GM19463 (cell line): ENCODE data around the gene SIK2.
"Not testable (repeated sequence)": the region's sequence is repeated elsewhere in the genome, so short reads cannot be mapped to it uniquely, and the experiment has no call there.

ENCODE experiments used
- ATAC-seq: cut with Tn5 transposase; IDR thresholded peaks from one replicate; pipeline ENCODE4 v1.9.1; 2021; ENCODE audit warnings: mild to moderate bottlenecking, moderate library complexity; ENCODE audit not compliant: unreplicated experiment

SIK2 gene

DNA sequence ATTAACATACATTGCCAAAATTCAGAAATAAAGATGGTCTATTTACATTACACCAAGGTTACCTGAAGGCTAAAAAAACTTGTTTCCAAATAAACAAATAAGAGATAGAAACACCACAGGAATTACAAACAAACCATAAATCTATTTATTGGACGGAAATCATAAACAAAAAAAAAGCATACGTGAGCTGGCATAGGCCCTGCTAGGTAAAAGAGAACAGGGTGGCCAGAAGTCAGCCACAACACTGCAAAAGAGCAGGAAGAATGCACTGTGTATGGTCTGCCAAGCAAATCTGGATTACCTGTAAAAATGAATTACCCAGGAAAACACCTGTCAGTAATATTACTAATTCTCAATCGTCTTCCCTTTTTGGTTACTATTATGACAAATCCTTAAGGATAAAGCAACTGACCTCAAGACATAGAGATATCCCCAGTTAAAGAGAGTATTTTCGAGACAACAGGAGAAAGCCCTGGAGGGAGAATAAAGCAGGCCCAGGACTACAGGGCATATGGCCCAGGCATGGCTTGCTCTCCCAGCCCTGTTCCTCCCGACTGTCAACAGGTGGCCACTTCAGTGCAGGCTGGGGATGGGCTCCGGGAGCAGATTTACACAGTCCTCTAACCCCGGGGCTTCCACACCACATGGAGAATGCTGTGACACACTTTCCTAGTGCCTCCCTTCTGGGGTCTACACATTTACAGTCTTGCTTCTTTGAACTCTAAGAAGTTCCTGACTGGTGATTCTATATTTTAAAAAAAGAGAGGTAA is 146.0 kb downstream of the SIK2 start:
- no peak for ATAC-seq

DNA sequence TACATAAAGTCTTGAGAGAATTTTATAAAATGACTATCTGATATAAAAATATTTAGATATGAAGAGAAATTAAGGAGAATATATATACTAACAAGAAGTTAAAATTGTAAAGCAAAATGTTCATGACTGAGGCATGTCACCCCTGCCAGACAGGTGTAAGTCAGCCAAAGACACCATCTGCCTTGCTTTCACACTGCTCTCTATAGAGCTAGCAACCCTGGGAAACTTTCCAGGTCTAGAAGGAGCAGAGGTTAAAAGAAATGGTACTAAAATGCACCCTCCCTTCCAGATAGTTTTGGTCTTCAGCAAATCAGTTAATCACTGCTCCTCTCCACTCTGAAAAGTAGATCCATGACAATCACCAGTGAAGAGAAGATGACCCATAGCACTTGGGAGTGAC is 147.4 kb downstream of the SIK2 start:
- ATAC-seq = no peak

DNA sequence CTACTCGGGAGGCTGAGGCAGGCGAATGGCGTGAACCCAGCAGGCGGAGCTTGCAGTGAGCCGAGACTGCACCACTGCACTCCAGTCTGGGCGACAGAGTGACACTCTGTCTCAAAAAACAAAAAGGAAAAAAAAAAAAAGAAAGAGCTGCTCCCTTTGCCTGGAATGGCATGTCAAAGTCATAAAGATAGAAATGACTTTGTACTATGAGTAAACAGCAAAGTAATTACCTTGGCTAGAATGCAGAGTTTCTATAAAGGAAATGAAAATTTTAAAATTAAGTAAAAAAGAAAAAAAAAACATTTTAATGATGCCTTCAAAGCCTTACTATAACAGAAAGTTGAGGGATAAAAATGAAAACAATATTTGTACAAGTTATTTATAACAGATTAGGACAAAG is 153.8 kb downstream of the SIK2 start:
- ATAC-seq = no peak

DNA sequence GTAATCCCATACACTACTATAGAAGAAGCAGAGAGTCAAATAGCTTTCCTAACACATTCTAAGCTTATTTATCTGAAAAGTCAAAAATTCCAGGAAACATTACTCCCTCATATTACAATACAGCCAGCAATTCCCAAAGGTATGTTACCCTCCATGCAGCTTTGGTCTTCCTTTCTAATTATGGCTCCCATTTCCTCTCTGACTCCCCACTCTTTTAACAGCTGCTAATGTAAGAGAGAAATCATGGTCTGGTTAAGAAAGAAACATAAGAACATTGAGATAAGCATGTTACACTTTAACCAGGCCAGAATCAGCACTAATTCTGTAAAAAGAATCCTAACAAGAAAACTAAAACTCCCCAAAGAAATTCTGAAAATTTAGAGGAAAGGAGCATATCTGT is 157.1 kb downstream of the SIK2 start:
- no peak for ATAC-seq

DNA sequence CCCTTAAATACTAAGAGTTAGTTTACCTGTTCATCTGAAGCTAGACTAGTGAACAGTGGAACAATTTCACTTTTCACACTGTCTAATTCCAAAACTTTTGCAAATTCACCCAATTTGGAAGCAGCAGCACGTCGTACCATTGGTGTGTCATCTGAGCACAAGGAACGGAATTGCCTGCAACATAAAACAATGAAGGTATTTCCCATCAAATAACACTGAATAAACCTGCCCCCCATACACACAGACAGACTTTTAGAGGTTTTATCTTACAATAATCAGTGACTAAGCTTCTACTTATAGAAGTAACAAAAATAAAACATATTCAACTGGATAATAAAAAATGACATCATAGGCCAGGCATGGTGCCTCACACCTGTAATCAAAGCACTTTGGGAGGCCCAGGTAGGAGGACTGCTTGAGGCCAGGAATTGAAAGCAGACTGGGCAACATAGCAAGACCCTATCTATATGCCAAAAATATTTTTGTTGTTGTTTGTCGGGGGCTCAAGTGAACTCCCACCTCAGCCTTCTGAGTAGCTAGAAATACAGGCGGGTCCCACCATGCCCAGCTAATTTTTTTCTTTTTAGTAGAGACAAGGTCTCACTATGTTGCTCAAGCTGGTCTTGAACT is 157.6 kb downstream of the SIK2 start:
- ATAC-seq = no peak

DNA sequence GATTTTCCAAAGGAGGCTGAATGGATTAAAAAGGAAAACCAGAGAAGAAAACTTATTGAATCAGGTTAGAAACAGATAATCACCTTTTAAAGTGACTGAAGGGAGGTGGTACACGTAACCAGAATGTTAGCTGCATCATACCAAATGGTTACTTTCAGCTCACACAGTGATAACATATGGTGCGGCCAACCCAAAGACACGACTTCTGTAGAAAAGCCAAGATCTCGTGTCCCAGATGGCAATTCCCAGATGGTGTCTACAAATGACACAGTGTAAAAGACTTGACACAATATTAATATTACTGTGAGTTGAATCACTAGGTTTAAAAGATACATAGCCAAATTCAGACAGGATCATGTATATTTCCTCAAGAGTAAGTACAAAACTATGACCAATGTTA is 158.8 kb downstream of the SIK2 start:
- ATAC-seq = no peak

DNA sequence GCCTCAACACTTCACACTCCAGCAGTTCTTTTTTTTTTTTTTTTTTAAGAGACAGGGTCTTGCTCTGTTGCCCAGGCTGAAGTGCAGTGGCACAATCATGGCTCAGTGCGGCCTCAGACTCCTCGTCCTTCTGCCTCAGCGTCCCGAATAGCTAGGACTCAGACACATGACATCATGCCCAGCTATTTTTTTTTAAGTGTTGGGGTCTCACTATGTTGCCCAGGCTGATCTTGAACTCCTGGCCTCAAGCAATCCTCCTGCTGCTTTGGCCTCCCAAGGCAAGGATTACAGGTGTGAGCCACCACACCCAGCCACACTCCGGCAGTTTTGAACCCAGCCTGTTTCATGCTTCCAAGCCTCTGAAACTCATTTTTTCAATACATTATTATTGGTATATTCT is 160.3 kb downstream of the SIK2 start:
- no peak for ATAC-seq

DNA sequence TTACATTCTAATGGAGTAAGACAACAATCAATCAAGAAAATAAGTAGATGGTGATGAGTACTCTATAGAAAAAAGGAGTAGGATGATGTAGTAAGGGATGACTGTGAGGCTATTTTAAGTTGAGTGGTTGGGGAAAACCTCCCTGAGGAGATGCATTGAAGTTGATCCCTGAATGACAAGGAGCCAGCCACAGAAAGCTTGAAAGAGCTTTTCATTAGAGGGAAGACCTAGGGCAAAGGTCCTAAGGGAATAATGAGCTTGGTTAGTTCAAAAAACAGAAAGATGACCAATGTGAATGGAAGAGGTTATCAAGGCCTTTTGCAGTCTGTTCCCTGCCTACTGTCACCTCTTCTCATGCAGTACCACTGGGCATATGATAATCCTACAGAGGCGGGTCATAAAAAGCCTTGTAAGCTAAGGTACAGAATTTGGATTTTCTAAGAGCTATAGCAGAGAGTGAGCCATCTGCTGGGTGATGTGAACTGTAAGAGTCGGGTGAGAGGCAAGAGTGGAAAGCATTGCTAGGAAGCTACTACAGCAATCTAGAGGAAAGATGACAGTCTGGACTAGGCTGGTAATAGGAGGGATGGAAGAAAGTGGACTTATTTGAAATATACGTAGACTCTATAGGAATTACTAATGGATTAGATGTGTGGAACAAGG is 160.9 kb downstream of the SIK2 start:
- no peak for ATAC-seq

DNA sequence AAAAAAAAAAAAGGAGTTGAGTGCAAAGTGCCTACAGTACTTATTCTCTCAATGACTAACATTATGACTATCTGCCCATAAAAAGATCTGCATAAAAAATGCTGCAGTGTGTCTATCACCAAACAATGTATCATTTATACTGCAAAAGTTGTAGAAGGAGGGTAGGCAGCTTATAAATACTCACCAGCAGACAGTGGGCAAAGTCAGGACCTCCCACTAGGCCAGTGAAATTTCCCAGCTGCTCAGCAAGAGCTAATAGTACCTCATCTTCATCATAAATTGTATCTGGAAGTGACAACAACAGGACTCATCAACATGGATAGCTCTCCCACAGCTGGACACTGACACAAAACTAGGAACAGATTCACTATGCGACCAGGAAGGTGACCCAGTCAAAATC is 162.4 kb downstream of the SIK2 start:
- ATAC-seq = no peak

DNA sequence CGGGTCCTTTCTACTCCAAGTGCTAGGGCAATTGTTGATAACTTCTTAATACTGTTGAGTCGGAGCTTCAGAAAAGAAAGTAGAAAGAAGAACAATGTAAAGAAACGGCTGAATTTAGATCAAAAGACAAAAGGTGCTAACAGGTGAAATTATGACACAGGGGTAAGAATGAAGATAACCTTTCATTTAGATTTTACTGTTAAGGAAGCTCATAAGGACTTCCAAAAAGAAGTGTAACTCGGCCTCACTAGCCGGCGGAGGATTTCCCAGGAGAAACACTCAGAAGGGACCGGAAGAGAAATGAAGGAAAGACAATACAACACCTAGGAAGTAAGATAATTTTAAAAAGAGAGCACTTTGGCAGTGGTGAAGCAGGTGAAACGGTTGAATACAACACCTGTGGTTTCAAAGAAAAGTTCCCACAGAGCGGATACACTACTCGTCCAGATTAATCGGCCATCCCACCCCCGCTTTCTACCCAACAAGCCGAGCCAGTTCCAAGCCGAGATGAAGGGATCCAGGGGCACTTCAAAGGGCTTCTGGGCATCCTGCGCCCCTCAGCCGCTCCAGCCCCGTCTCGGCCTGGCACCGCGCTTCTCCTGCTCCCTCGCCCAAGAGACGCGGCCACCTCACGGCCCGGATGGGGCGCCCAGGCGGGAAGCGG is 163.2 kb downstream of the SIK2 start:
- peak; percentile 41 for ATAC-seq

DNA sequence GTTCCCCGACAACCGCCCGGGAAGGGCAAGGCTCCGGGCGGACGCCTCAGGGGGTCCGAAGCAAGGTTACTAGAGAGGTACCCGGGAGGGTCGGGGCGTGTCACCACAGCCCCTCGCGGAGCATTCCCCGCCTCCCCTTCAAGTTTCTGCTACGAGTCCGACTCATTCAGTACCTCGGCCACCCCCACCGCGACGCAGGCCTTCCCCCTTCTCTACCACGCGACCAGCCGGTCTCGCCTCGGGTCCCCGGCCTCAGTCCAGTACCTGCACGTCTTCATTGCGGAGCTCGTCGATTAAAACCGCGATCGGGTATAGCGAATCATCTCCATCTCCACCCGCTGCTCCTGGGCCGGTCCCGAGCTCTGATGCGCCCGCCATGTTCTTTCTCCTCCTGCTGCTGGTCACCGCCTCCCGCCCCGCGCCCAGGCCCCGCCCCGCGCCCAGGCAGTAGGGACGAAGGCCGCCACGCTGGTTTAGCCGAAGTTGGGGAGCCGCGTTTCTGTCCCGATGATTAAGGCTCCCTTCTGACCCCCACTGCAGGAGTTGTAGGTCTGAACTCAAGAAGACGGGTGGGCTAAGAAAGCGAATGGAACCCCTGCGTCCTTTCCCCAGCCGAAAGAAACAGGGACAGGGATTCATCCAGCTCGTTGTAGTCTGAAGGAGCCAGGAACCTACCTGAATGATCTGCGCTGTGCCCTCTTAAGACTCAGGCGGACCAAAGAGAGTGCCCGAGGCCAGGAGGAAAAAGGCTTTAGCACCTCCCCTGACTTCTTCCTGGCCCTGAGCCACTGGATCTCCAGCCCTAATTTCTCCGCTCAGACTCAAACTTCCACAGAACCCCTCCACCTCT is 164.0 kb downstream of the SIK2 start, which contains the start of gene PPP2R1B:
Gene PPP2R1B (minus strand): TSS at position 406 of the 850 bp plus-strand sequence. CDS start 28 bp downstream, at position 378.
- ATAC-seq = peak; percentile 81

DNA sequence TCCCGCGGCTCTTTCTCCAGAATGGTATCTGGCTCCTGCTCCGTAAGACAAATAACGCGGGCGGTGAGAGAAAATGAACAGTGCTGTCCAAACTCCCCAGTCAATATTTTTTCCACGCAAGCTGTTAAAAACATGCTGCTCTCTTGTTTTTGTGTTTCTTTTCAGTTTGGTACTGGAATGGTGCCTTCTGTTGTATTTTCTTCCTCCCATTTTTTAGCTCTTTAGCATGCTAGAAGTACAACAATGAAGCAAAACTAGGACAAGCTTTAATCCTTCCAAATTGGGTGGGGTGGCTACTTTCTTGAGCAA is 164.5 kb downstream of the SIK2 start:
- ATAC-seq = no peak

DNA sequence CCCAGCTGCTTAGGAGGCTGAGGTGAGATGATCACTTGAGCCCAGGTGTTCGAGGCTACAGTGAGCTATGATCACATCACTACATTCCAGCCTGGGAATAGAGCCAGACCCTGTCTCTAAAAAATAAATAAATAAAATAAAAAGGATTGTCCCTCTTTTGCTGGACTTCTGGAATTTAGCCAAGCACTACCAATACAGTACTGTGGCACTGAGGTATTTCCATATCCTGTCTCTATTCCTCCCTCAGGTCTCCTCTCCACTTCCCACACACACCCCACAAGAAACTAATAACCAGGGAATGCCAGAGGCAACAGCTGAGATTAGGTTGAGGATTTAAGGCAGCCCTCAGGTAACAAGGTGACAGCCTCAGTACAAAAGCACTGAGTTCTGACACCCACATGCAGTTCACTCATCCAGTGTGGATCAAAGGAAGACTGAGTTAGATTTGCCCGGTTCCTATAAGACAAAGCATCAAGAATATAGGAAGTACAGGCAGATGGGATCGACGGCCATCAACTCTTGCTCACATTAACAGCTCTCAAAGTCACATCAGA is 168.4 kb downstream of the SIK2 start:
- no peak for ATAC-seq

DNA sequence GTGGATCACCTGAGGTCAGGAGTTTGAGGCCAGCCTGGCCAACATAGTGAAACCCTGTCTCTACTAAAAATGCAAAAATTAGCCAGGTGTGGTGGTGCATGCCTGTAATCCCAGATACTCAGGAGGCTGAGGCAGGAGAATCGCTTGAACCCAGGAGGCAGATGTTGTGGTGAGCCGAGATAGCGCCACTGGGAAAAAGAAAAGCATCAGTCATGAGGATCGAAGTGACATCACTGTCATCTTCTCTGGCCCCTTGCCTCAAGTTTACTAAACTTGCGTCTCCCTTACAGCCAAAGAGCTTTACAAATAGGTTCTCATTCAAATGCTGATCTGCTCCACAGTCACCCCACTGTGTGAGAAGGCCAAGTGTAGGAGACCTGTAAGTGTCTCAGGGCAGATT is 169.0 kb downstream of the SIK2 start:
- ATAC-seq = not testable (repeated sequence)

DNA sequence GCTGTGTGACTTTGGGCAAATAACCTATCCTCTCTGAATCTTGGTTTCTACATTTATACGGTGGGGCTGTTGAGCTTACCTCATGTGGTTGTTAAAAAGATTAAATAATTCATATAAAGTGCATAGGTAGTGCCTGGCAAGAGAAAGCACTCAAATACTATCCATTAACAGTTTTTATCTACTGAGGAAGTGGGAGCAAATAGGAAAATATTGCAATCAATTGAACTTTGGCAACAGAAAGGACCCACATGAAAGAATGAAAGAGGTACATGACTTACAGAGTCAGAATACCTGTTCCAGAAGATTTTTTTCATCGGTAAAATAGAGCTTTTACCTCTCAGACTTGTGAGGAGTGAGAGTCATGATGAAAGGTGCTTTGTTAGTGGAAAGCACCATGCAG is 170.3 kb downstream of the SIK2 start:
- ATAC-seq = no peak

DNA sequence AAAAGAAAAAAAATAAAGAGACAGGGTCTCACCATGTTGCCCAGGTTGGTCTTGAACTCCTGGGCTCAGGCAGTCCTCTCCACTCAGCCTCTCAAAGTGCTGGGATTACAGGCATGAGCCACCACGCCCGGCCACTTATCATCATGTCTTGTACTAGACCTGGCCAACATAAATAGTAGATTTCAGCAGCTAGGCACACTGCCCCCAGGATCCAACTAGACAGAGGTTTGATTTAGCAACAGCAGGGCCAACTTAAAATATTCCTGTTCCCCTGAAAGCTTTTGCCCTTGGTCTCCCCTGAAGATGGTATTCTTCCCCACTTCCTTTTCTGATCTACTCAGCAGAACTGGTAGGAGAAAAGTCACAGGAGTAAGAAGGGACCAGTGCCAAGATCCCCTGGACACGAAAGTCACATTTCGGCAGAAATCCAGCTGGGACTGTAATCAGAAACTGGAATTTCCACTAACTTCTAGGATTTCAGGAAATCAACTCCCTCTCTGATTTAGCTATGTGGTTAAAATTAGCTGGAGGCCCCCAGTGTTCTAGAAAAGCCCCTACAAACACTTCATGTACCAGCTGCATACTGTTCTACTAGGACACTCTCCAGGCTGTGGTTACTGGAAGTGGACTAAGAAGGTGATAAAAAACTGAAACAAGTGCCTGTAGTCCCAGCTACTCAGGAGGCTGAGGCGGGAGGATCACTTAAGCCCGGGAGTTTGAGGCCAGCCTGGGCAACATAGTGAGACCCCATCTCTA is 172.9 kb downstream of the SIK2 start:
- ATAC-seq = no peak

DNA sequence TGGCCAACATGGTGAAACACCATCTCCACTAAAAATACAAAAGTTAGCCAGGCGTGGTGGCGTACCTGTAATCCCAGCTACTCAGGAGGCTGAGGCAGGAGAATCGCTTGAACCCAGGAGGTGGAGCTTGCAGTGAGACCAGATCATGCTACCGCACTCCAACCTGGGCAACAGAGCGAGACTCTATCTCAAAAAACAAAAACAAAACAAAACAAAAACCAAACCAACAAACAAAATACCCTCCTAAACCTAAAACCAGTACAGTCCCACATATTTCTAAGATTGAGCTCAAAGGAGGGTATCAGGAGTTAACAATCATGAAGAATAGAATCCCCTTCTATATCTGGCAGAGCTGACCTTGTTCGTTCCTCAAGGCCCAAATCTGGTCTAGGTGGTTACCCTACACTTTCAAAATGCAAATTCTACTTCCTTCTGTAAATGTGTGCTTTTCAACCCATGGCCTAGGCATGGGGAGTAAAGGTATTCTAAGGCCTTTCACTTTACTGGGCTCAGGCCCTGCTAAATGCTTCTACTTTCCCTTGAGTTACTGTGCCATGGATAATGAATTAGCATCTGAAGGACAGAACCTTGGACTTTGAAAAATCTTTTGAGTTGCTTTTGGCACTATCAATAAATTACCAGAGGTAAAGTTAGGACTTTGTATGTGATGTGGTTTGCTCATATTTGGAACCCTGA is 174.3 kb downstream of the SIK2 start:
- peak; percentile 92 for ATAC-seq

DNA sequence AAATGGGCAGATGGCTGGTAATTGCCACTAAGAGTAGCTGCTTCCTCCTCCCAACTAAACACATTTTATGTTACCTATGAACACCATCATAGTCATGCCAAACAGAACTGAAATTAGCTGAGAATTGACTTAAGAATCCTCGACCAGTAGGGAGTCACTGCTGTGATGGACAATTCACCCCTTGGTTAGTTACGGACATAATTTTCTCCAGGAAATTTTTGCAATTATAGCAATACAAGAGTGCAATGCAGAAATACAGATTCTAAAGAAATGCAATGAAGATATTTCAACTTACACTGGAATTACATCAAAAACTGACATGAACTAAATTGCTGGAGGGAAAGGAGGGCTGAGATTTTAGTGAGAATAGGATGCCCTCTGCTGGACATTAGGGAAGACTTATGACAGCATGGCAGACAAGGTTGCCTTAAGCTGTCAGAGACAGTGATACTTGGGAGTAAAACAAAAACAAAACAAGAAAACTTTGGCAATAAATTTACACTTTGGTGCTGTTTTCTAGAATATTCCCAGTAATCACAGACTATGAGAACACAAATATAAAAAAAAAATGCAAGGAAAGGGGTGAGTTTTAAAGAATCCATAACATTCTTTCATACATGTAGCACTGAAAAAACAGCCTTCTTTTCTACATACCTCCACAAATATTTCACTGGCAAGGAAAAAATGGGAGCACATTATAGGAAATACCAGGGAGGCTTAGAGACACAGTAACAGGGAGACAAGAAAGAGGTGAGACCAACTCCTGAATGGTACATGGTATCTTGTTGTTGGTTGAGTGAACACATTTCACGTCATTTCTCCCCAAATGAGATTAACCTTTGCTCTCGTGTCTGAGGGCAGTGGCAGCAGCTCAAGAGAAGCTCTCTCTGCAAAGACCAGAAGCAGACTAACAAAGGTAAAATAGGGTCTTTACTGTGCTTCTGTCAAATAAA is 175.1 kb downstream of the SIK2 start:
- ATAC-seq = peak; percentile 50
